HuH-7 (cell line): ENCODE data around the gene PARP11.
"Not testable (repeated sequence)": the region's sequence is repeated elsewhere in the genome, so short reads cannot be mapped to it uniquely, and the experiment has no call there.

ENCODE experiments used
- DNase-seq: peaks from one replicate; pipeline ENCODE4 v3.0.0; 2011; ENCODE audit warnings: low spot score

PARP11 gene

DNA sequence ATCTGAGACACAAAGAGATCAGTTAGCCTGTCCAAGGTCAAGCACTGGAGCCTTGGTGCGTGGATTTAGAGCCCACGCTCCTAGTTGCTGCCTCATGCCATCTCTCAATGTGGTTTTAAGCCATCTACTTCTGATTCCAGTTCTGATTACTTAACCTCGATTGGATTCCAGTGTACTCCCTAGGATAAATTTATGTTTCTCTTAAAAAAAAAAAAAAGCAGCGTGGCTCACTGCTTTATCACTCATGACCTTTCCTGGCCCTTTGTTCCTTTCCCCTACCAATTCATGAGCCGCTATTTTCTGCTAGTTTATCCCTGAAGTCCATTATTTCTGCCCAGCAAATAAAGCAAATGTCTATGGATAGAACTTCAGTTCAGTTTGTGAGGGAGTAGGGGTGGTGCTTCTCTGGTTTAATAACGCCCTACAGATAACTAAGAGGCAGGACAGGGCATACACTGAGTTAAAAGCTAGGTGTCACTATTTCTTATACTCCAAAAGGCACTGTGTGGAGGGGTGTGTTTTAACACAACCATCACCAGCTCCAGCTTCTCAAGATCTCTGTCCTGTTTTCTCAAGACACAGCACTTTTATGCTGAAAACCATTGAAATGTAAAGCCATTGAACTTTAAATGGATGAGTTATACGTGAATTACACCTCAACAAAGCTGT lies 9.8 kb upstream of the PARP11 start:
- DNase-seq, result peak; percentile 5

DNA sequence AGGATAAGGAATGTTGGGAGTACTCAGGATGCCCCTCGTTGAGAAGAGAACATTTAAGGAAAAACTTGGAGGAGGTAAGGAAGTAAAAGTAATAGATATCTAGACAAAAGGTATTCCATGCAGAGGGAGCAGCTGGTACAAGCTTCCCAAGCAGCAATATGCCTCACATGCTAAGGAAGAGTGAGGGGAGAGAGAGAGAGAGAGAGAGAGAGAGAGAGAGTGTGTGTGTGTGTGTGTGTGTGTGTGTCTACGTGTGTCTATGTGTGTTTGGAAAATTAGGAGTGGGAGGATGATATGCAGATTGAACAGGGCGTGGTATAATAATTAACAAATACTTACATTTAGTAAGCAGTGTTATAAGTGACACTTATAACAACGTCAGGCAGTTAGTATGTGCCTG lies 9.2 kb upstream of the PARP11 start:
- DNase-seq, result no peak

- DNase-seq, result no peak
Observed at GRCh38 chr12:3881281-3881950, 8.2 kb upstream of the PARP11 start.

DNA sequence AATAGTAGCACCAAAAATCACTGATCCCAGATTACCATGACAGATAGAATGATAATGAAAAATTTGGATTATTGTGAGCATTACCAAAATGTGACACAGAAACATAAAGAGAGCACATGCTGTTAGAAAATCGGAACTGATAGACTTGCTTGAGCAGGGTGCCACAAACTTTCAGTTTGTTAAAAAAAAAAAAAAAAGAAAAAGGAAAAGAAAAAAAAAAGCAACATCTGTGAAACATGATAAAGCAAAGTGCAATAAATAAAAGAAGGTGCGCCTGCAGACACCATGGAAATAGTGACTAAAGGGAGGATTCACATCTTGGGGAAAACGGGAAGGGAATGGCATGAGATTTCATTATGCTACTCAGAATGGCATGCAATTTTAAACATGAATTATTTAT lies 6.6 kb upstream of the PARP11 start:
- no peak for DNase-seq

- DNase-seq, result no peak
Observed at GRCh38 chr12:3871356-3871755, 1.8 kb downstream of the PARP11 start.

GRCh38 chr12:3869865-3870264 lies 3.3 kb downstream of the PARP11 start:
- DNase-seq, result no peak

DNA sequence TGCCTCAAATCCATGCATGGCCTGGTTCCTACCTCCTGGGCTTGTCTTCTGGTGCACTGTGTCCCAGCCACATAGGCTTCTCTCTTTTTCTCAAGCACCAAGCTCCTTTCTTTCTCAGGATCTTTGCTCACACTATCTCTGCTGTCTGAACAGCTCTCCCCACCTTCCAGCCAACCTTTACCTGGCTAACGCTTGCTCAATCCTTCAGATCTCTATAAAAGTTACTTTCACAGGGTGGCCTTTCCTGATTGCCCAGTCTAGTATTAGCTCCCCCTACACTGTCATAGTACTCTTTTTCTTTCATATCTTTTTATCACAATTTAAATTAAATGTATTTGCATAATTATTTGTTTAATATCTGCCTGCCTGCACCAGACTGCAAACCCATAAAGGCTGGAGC lies 3.8 kb downstream of the PARP11 start:
- no peak for DNase-seq

- no peak for DNase-seq
Observed at GRCh38 chr12:3863756-3864155, 9.4 kb downstream of the PARP11 start.

GRCh38 chr12:3842517-3842916 lies 30.7 kb downstream of the PARP11 start:
- no peak for DNase-seq

DNA sequence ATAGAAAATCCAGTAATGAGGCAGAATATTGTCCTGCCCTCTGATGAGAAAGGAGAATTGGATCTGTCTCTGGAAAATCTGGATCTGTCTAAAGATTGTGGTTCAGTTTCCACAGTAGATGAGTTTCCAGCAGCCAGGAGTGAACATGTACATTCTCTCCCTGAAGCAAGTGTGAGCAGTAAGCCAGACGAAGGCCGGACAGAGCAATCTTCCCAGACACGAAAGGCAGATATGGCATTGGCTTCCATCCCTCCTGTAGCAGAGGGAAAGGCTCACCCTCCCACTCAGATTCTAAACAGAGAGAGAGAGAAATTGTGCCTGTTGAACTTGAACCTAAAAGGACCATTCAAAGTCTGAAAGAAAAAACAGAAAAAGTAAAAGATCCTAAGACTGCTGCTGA lies 31.4 kb downstream of the PARP11 start:
- no peak for DNase-seq

GRCh38 chr12:3840833-3841232 lies 32.4 kb downstream of the PARP11 start:
- not testable (repeated sequence) for DNase-seq

- DNase-seq, result not testable (repeated sequence)
Observed at GRCh38 chr12:3839745-3840144, 33.5 kb downstream of the PARP11 start.

DNA sequence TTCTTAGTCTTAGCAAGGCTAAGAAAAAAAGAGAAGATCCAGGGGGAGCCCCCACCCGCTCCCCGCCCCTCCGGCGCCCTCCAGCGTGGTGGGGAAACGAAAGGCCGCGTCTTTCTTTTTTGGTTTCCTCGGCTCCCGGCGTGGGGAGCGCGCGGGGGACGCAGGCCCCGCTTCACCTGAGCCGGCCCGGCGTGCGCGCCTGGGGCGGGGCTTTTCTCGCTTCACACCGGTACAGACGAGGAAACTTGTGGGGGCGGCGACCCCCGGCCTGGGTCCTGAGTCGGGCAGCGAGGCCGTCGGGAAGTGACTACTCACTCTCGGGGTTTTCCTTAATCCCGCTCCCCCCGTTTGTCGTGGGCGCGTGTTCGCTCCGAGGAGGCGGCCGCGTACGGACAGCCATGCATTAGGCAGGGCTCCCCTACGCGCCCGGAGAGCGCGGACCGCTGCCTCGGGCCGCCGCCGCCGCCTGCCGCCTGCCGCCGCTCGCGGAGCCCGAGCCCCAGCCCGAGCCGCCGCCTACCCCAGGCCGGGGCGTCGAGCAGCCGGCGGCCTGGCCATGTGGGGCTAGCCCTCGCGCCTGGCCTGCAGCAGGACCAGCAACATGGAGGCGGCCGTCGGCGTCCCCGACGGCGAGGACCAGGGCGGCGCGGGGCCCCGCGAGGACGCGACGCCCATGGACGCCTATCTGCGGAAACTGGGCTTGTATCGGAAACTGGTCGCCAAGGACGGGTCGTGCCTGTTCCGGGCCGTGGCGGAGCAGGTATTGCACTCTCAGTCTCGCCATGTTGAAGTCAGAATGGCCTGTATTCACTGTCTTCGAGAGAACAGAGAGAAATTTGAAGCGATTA lies 34.3 kb downstream of the PARP11 start:
- DNase-seq, result not testable (repeated sequence)

- no peak for DNase-seq
Observed at GRCh38 chr12:3838076-3838475, 35.1 kb downstream of the PARP11 start.

GRCh38 chr12:3837049-3837448 lies 36.1 kb downstream of the PARP11 start:
- no peak for DNase-seq

DNA sequence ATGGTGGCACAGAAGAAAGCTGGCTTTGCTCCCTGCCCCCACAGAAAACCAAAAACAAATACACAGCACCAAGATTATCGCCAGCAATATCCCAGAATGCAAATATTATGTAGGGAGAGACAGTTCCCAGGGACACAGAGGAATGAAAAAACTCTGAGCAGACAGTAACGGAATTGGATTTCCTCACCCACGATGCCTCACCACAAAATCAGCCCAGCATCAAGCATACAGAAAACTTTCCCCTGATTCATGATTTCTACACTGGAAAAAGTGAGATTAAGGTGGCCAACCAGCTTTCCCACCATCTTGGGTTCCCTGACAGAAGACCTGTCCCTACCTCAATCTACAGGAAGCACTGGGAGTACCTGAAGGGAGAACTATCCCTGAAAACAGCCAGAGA lies 36.6 kb downstream of the PARP11 start:
- DNase-seq, result no peak

DNA sequence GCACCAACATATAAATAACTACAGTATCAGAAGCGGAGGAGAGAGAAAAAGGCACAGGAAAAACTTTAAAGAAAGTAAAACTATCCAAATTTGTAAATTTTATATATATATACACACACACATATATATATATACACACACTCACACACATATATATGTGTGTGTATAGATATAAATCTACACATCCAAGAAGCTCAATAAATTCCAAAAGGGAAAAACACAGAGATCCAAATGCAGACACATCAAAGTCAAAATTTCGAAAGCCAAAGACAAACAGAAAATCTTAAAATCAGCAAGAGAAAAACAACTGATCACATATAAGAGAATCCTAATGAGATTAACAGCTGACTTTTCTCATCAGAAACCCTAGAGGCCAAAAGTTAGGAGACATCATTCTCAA lies 37.3 kb downstream of the PARP11 start:
- no peak for DNase-seq

- DNase-seq, result no peak
Observed at GRCh38 chr12:3834774-3835173, 38.4 kb downstream of the PARP11 start.

DNA sequence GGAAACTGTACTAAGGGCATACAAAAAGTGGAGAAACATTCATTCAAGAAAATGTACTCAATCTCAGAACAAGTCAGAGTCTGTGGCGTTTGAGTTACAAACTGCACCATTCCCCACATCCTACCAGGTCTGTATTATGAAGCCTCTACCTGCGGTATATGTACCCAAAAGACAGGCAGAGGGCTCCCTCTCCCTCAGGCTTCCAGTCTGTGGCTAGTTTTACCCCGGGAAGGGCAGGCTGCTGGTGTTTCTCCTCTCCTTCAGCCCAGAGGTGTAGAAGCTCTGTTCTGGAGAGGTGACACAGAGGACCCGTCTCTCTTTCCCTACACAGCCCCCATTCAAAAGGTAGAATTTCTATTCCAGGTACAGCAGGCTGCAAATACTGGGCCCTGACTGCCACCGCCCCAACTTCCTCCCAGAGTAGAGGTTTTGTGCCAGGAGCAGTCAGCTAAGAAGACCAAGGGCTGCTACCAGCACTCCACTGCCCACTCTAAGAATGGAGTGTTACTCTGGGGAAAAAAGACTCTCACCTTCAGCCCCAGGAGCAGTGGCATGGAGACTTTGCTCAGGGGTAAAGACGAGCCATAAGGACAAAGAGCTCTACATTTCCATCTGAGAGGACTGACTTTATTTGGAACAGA lies 39.4 kb downstream of the PARP11 start:
- no peak for DNase-seq

GRCh38 chr12:3832738-3833137 lies 40.5 kb downstream of the PARP11 start:
- DNase-seq, result no peak

GRCh38 chr12:3828888-3829287 lies 44.3 kb downstream of the PARP11 start:
- DNase-seq, result no peak

- DNase-seq, result no peak
Observed at GRCh38 chr12:3827301-3828000, 45.7 kb downstream of the PARP11 start.
